Thyroid gland (tissue), 4 donors: ENCODE measurements around the gene TFAP2E.

Source experiments
- CTCF ChIP-seq, 6 experiments: fragments of 200-600 bp in 3 of 6; fragments of 450-650 bp in 3 of 6; sonication (generic) in 3 of 6; IDR thresholded peaks; one replicate each; pipeline ENCODE4 v1.5.1; 2016 to 2019; ENCODE audit warnings: antibody characterized with exemption in 6 of 6, mild to moderate bottlenecking in 2 of 6, inconsistent platforms in 1 of 6, moderate library complexity in 1 of 6
- POLR2A ChIP-seq, 2 donors: fragments of 450-650 bp; IDR thresholded peaks; one replicate each; pipeline ENCODE4 v1.6.1; 2017; ENCODE audit warnings: antibody characterized with exemption in 2 of 2, mild to moderate bottlenecking in 2 of 2, moderate library complexity in 1 of 2

GRCh38 chr1:35611655-35612054, 38.5 kb downstream of the TFAP2E start:
- TF ChIP-seq POLR2A (IDR thresholded peaks at IDR 0.05) (no peak), CTCF (IDR thresholded peaks at IDR 0.05) (no peak)
